GM21737 (cell line): ENCODE data around the gene SEC63.

ENCODE experiments used
- ATAC-seq: cut with Tn5 transposase; IDR thresholded peaks from one replicate; pipeline ENCODE4 v1.9.1; 2021; ENCODE audit warnings: mild to moderate bottlenecking, moderate library complexity; ENCODE audit not compliant: unreplicated experiment

SEC63 gene

DNA sequence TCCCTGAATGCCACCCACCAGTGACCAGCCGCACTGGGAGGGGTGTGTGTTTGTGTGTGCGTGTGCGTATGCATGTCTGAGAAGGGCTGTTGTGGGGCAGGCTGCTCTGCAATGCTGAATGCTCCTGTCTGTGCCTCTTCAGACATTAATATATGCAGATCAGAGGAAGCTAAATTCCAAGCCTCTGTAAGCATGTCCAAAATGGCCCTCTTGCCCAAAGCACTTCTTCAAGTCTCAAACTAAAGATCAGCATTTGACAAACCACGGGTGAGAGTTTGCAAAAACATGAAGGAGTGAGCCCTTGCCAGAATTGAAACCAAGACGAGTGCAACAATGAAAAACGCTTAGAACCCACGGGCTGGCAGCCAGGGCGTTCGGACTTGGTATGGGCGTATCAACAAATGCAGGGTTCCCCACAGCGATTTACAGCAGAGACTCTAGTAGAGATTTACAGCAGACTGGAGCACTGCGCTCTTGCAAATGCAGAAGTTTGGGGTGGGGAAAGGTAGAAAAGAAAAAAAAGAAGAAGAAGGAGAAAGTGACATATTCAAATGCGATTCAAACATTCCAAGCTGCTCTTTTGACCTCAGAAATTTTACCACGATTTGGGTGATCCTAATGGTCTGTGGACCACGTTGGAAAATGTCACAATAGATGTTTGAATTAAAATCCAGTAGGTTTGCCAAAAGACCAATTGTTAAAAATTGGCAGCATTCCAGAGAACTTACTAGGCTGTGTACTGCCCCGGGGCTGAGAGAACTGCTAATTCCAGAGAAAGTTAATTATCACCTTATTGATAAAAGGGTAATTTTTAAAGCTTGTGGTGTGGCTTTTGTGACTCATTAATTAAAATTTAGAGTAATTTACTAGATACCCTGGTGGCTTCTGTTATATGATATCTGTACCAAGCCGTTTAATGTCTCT is 137.4 kb downstream of the SEC63 start:
- no peak for ATAC-seq

DNA sequence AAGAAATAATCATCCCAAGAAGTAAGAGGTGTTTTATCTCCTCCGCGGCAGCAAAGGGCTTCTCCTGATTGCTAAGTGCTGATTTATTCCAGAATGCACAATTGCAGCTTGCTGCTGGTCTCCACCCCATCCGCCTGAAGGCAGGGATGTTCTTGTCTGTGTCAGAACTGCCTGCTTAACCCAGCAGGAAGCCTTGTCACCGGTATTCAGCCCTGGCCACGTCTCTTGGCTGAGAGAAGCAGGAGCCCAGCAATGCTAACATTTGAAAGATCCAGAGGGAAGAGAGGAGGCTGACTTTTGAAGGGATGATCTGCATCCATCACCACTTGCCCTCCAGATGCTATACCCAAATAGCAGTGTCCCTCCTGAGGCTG is 138.1 kb downstream of the SEC63 start:
- no peak for ATAC-seq

DNA sequence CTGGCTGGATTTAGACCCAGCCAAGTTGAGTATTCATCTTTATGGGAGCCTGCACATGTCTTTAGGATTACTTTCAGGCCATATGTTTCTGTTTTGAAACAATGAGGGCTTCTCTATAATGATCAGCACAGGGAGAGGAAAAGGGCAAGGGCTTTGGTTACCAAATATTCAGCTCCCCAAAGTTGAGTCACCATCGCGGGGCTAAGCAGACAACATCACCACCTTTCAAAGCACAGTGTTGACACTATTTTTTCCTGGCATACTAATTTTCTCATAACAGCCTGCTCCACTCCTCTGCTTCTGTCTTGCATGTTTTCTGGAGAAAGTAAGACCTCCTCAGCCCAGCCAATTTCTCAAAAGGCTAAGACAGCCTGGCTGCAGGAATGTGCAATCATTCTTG is 138.8 kb downstream of the SEC63 start:
- no peak for ATAC-seq

DNA sequence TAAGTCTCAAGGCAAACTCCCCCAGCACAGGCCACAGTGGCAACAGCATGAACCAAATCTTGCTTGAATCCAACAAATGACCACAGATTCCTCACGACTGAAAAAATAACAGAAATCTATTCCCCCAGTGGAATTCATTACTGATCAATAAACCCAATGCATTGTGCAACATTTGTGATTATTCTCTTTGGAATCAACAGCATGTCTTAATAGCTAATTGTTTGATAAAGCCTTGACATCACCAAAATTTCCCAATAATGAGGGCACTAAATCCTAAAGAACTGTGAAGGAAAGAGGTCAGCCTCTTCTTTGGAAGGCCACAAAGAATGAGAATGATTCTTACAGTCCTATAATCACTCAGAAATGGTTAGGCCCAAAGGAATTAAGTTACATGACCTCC is 139.7 kb downstream of the SEC63 start:
- no peak for ATAC-seq

DNA sequence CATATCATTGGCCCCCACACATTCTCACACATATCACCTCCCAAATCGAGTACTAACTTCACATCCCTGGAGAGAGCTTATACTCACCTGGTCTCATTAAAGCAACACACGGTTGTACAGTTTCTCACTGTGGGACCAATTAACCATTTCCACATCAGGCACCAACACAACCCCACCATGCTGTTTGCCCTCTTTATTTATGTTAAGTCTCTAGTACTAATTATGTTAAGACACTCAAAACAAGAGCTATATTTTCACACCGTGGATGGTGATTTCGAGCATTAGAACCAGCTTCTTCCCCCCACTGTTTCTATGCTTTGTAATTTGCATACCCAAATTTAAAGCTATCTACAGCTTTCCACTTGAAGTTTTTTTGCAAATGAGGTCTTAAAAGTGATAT is 140.2 kb downstream of the SEC63 start:
- ATAC-seq: no peak
